Stomach (tissue), 4 donors: Measurements from ENCODE around the gene LIPT1.

Experiments
- EP300 ChIP-seq: sonication (generic); formaldehyde crosslinking; IDR thresholded peaks from one replicate; pipeline ENCODE4 v1.6.1; 2017; ENCODE audit warnings: antibody characterized with exemption
- POLR2AphosphoS5 ChIP-seq, 3 donors: sonication (generic); formaldehyde crosslinking; IDR thresholded peaks; one replicate each; pipeline ENCODE4 v1.6.1; 2016; ENCODE audit warnings: antibody characterized with exemption in 3 of 3

DNA sequence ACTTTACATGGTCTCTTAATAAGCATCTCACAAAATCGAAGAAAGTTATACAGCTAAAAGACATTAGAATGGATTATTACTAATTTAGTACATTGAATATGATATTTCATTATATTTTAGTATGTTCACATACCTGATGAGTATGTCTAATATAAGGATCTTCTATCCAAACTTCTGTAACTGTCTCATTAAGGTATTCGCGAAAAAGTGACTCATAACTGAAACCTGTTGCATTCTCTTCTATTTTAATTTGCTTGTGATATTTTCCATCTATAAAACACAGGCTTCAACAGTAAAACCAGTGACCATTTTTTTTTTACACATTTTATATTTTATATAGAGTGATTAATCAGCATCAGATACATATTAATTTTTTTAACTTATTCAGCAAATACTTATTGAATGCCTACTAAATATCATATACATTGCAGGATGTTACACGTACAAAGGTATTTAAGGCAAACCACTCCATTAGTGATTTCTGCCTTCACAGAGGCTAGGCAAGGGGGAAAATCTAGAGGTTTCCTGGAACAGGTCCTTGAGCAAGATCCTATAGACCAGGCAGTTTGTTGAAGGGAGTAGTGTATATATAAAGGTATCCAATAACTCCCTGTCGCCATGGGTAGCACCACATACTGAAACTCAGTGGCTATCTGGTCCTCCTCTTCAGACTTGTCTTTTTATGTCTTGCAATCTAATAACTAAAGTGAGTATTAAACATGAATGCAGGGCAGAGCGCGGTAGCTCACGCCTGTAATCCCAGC, 16.8 kb downstream of the LIPT1 start:
- TF ChIP-seq POLR2AphosphoS5 (IDR thresholded peaks at IDR 0.05) (no peak), EP300 (no peak)
